ENCODE measurements around the gene EPHB1.

The EPHB1 gene

DNA sequence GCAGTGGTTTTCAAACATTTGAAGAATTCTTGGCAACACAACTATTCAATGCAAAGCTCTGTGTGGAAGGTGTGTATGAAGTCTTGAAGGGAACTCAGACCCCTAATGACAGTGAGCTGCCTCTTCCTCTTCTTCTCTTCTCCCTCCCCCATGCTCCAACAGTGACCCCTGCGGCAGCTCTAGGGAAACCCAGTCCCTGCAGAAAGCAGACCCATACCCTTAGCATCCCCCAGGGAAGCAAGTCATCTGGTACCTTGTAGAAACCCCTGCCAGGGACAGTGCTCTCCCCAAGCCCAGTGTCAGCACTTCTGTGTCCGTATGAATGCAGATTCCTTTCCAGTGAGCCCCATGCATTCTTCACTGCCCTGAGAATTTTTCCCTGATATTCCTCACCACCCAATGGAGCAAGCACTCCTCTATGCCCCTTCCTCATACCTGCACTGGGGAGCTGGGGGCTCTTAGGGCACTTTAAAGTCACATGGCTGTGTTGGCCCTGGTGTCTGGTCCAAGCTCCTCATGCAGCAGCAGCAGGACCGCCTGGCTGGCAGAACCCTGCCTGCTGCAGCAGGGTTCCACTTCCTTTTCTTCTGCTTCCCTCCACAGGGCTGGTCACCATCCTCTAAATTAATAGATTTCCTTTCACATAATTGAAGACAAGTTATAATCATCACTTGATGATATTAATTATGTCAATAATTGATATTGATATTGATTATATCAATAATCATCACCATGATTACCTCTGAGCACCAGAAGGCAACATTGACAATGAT lies 442.5 kb downstream of the EPHB1 start:
- no peaks in the 10 kb centered on the region for H3K27me3 ChIP-seq (ENCODE audit: insufficient read depth, poor library complexity, severe bottlenecking)
- DNase-seq (ENCODE audit: low read depth in 1 of 2, low spot score in 1 of 2), result peak in 1 of 2 experiments; percentile 38

DNA sequence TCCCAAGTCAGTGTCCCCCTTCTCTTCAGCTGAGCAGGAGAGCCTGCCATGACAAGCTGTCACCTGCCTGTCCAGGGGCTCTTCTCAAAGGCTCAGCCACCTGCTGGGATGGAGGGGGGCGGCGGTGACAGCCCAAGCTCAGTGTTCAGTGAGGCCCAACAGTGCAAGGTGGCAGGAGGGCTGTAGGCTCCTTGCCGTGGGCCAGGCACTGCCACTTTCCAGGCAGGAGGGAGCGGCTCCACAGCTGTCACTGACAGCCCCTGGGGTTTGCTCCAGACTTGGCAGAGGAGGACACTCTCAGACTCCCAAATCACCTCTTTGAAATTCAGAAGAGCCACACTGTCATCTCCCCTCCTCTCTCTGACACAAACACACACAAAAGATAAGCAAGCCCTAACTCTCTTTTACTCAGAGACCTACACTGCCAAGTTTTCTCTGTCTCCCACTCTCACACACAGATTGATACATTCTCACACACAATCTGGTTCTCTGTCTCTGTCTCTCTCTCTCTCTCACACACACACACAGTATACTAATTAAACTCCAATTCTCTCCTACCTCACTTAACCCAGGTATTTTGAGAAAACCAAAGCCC lies 443.3 kb downstream of the EPHB1 start:
- H3K4me3 ChIP-seq (replicated peaks; ENCODE audit: insufficient read depth, low read length), result no peak overlapping the region
- DNase-seq (ENCODE audit: low read depth in 1 of 2, low spot score in 1 of 2), result no peak
- no peak overlapping the region for H3K27ac ChIP-seq (replicated peaks)
- H3K27me3 ChIP-seq (ENCODE audit: insufficient read depth, poor library complexity, severe bottlenecking), result no peaks in the 10 kb centered on the region
- TF ChIP-seq GABPA (IDR thresholded peaks at IDR 0.05; ENCODE audit: low read depth) (no peak), POLR2AphosphoS5 (IDR thresholded peaks at IDR 0.05; ENCODE audit: low read depth) (no peak), SPI1 (IDR thresholded peaks at IDR 0.05; ENCODE audit: borderline replicate concordance, low read depth) (no peak)
- TF ChIP-seq, protein P1, sequence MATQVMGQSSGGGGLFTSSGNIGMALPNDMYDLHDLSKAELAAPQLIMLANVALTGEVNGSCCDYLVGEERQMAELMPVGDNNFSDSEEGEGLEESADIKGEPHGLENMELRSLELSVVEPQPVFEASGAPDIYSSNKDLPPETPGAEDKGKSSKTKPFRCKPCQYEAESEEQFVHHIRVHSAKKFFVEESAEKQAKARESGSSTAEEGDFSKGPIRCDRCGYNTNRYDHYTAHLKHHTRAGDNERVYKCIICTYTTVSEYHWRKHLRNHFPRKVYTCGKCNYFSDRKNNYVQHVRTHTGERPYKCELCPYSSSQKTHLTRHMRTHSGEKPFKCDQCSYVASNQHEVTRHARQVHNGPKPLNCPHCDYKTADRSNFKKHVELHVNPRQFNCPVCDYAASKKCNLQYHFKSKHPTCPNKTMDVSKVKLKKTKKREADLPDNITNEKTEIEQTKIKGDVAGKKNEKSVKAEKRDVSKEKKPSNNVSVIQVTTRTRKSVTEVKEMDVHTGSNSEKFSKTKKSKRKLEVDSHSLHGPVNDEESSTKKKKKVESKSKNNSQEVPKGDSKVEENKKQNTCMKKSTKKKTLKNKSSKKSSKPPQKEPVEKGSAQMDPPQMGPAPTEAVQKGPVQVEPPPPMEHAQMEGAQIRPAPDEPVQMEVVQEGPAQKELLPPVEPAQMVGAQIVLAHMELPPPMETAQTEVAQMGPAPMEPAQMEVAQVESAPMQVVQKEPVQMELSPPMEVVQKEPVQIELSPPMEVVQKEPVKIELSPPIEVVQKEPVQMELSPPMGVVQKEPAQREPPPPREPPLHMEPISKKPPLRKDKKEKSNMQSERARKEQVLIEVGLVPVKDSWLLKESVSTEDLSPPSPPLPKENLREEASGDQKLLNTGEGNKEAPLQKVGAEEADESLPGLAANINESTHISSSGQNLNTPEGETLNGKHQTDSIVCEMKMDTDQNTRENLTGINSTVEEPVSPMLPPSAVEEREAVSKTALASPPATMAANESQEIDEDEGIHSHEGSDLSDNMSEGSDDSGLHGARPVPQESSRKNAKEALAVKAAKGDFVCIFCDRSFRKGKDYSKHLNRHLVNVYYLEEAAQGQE (IDR thresholded peaks at IDR 0.05; ENCODE audit: insufficient replicate concordance, low read depth), result no peak
- TF ChIP-seq, protein P2, sequence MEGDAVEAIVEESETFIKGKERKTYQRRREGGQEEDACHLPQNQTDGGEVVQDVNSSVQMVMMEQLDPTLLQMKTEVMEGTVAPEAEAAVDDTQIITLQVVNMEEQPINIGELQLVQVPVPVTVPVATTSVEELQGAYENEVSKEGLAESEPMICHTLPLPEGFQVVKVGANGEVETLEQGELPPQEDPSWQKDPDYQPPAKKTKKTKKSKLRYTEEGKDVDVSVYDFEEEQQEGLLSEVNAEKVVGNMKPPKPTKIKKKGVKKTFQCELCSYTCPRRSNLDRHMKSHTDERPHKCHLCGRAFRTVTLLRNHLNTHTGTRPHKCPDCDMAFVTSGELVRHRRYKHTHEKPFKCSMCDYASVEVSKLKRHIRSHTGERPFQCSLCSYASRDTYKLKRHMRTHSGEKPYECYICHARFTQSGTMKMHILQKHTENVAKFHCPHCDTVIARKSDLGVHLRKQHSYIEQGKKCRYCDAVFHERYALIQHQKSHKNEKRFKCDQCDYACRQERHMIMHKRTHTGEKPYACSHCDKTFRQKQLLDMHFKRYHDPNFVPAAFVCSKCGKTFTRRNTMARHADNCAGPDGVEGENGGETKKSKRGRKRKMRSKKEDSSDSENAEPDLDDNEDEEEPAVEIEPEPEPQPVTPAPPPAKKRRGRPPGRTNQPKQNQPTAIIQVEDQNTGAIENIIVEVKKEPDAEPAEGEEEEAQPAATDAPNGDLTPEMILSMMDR (IDR thresholded peaks at IDR 0.05; ENCODE audit: insufficient read depth, low read length), result no peak

More for the DNA sequence above, 442.5 kb downstream of the EPHB1 start:
- Histone ChIP-seq H3K4me3 (replicated peaks; ENCODE audit: insufficient read depth, low read length) (no peak overlapping the region), H3K27ac (replicated peaks) (no peak overlapping the region)
- TF ChIP-seq POLR2AphosphoS5 (IDR thresholded peaks at IDR 0.05; ENCODE audit: low read depth) (no peak), GABPA (IDR thresholded peaks at IDR 0.05; ENCODE audit: low read depth) (no peak), SPI1 (IDR thresholded peaks at IDR 0.05; ENCODE audit: borderline replicate concordance, low read depth) (peak; percentile 54)
- TF ChIP-seq, protein P2 (IDR thresholded peaks at IDR 0.05; ENCODE audit: insufficient read depth, low read length), result no peak
- TF ChIP-seq, protein P1 (IDR thresholded peaks at IDR 0.05; ENCODE audit: insufficient replicate concordance, low read depth), result no peak

DNA sequence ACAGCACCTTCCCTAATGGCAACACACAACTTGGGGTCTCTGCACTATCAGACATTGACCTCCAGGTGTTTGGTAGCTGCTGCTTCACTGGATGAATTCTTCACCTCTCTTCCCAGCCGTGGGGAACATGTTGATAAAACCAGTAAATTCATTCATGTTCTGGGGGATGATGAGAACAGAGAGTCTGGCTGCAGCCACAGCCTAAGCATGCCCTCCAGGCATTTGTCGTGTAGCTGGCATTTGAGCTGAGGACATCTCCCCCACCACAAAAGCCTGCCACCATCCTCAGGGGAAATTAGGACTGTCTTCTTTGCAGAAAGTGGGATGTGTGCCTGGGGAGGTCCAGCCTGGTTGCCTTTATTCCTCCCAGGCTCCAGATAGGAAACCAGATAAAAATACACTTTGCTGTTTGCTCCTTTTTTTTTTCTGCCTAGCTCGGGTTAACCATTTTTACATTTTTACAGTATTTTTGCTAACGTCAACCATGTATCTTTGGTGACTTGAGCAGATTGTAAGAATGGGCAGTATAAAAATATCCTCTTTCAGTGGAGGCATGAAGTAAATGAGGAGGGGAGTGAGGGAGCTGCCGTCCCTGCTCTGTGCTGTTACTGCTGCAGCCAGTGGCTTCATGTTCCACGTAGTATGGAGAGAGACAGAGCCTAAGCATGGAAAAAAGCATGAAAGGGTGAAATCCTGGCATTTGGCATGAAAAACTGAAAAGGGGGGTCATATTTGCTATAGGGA lies 444.0 kb downstream of the EPHB1 start:
- H3K27ac ChIP-seq (replicated peaks), result no peak overlapping the region
- H3K27me3 ChIP-seq (ENCODE audit: insufficient read depth, poor library complexity, severe bottlenecking), result no peaks in the 10 kb centered on the region
- TF ChIP-seq POLR2AphosphoS5 (IDR thresholded peaks at IDR 0.05; ENCODE audit: low read depth) (no peak), GABPA (IDR thresholded peaks at IDR 0.05; ENCODE audit: low read depth) (no peak), SPI1 (IDR thresholded peaks at IDR 0.05; ENCODE audit: borderline replicate concordance, low read depth) (no peak)
- TF ChIP-seq, protein P1 (IDR thresholded peaks at IDR 0.05; ENCODE audit: insufficient replicate concordance, low read depth), result no peak
- TF ChIP-seq, protein P2 (IDR thresholded peaks at IDR 0.05; ENCODE audit: insufficient read depth, low read length), result no peak
- H3K4me3 ChIP-seq (replicated peaks; ENCODE audit: insufficient read depth, low read length), result no peak overlapping the region
- no peak for DNase-seq (ENCODE audit: low read depth in 1 of 2, low spot score in 1 of 2)
